ENCODE results near the gene SIPA1. TPM values are rescaled to one million over a fixed set of nuclear protein-coding genes. Genes with fewer than 3 reads are reported as not detected.

SIPA1 gene
- total and polyA plus RNA-seq, 2 of the 8 experiments (the other 6 are each of a cell fraction or from before 2014, with no cell fraction given), result 35.3 to 72.2 TPM

- Histone ChIP-seq H3K27ac (ENCODE audit: low read depth, low read length) (no peak overlapping the region), H2BK12ac (ENCODE audit: low read depth, low read length) (no peak overlapping the region), H3K4me3 (ENCODE audit: extremely low read depth in 1 of 4, insufficient read depth in 2 of 4, low read depth in 3 of 4, low read length in 4 of 4) (no peak overlapping the region), H4K20me1 (replicated peaks in 1 of 2; ENCODE audit: control insufficient read depth in 1 of 2, insufficient read depth in 2 of 2, low read length in 2 of 2) (peaks cover 0 to 30% of the 10 kb centered on the region in 2 experiments), H2BK120ac (replicated peaks; ENCODE audit: low read depth, low read length) (no peak overlapping the region), H3K23ac (ENCODE audit: insufficient read length) (no peak overlapping the region), H3K18ac (ENCODE audit: extremely low read depth, low read length) (no peak overlapping the region), H3K36me3 (ENCODE audit: control insufficient read depth in 2 of 4, insufficient read depth in 4 of 4, low read length in 3 of 4) (peaks cover 23 to 50% (median 42%) of the 10 kb centered on the region in 4 experiments; a peak in 7 of 8 replicates), H2AFZ (ENCODE audit: low read length) (no peak overlapping the region), H3K9ac (replicated peaks in 1 of 4; ENCODE audit: extremely low read depth in 1 of 4, low read depth in 3 of 4, low read length in 3 of 4) (no peak overlapping the region), H3K4me2 (ENCODE audit: insufficient read depth in 1 of 2, low read depth in 2 of 2, low read length in 2 of 2) (no peak overlapping the region), H3K9me3 (ENCODE audit: insufficient read depth in 2 of 2, low read depth in 1 of 2, low read length in 1 of 2) (no peaks in the 10 kb centered on the region), H4K91ac (replicated peaks; ENCODE audit: insufficient read length, low read length) (no peak overlapping the region), H3K27me3 (replicated peaks in 1 of 4; ENCODE audit: control insufficient read depth in 3 of 4, extremely low read depth in 1 of 4, insufficient read depth in 3 of 4, low read length in 3 of 4) (no peaks in the 10 kb centered on the region), H3K79me2 (ENCODE audit: control insufficient read depth in 1 of 2, insufficient read depth in 2 of 2, low read length in 2 of 2) (no peaks in the 10 kb centered on the region), H4K8ac (ENCODE audit: extremely low read depth, insufficient read depth, low read length) (no peak overlapping the region), H3K4me1 (replicated peaks in 1 of 4; ENCODE audit: control insufficient read depth in 3 of 4, insufficient read depth in 4 of 4, low read length in 3 of 4) (no peaks in the 10 kb centered on the region), H2BK5ac (ENCODE audit: low read depth, low read length) (no peak overlapping the region), H2BK20ac (ENCODE audit: low read length) (no peak overlapping the region), H2AK5ac (ENCODE audit: low read depth, low read length) (no peak overlapping the region), H2BK15ac (ENCODE audit: low read length) (no peak overlapping the region), H4K5ac (ENCODE audit: insufficient read length, low read depth, low read length) (no peak overlapping the region), H3K56ac (replicated peaks; ENCODE audit: insufficient read length, low read depth, low read length) (no peak overlapping the region), H3K79me1 (ENCODE audit: low read depth, low read length) (peaks cover 2% of the 10 kb centered on the region; the same call in 1 of the 2 replicates), H3K23me2 (ENCODE audit: low read depth, low read length) (no peaks in the 10 kb centered on the region), H3K4ac (replicated peaks; ENCODE audit: insufficient read length, low read depth, low read length) (no peak overlapping the region), H3K14ac (ENCODE audit: insufficient read length) (no peak overlapping the region)
- TF ChIP-seq SUZ12 (IDR thresholded peaks at IDR 0.05; ENCODE audit: low read length), result no peak
- TF ChIP-seq CHD1 (IDR thresholded peaks at IDR 0.05; ENCODE audit: low read depth, low read length), result no peak
- no peak for TF ChIP-seq CREB1 (IDR thresholded peaks at IDR 0.05)
- TF ChIP-seq SRF (IDR thresholded peaks at IDR 0.05; ENCODE audit: low read depth, low read length), result no peak
- TF ChIP-seq BRCA1 (IDR thresholded peaks at IDR 0.05; ENCODE audit: low read depth, low read length), result no peak
- TF ChIP-seq SP4 (IDR thresholded peaks at IDR 0.05; ENCODE audit: low read length), result no peak
- TF ChIP-seq POU5F1 (IDR thresholded peaks at IDR 0.05; ENCODE audit: low read depth, low read length), result no peak
- TF ChIP-seq BACH1 (IDR thresholded peaks at IDR 0.05; ENCODE audit: low read length), result no peak
- no peak for DNase-seq (ENCODE audit: low read depth in 1 of 2, low spot score in 2 of 2)
- WGBS, 2 experiments (ENCODE audit: extremely low coverage in 1 of 2, insufficient coverage in 1 of 2, insufficient read length in 1 of 2, insufficient replicate concordance in 2 of 2, low coverage in 1 of 2, low lambda C conversion rate in 2 of 2, missing lambda C conversion rate in 1 of 2), result 96% methylated on average over 12 of the region's 14 CpGs; no CpG with 5 or more reads in 1 of the 2 experiments
- POLR2A ChIA-PET (ENCODE audit: partially characterized antibody), result interaction anchor here (2.0 to 2.8 kb wide), 3 partner anchors 9 to 28 kb away, joined by 5 to 14 read pairs (median 7); partner anchors contain the start of gene SIPA1
- no peak for FAIRE-seq
- CTCF ChIA-PET (ENCODE audit: partially characterized antibody), result interaction anchor here (0.6 to 1.3 kb wide), 4 partner anchors 8 to 260 kb away, joined by 3 to 4 read pairs (median 3); no protein-coding TSS in a partner anchor
Measured at GRCh38 chr11:65629579-65629978, 8.3 kb upstream of the SIPA1 start.

Measured in H1 (cell line).